ENCODE data around the gene PARVG.

Gene PARVG

GRCh38 chr22:44188986-44189630 is 8.4 kb downstream of the PARVG start:
- H2AK5ac ChIP-seq (ENCODE audit: low read length) = no peak overlapping the region
- no peaks in the 10 kb centered on the region for H3K79me2 ChIP-seq (ENCODE audit: control insufficient read depth, insufficient read depth, low read length, poor library complexity)
- H4K8ac ChIP-seq (ENCODE audit: low read depth, low read length) = no peak overlapping the region
- WGBS (ENCODE audit: extremely low coverage, insufficient coverage, insufficient read length) = no CpG with 5 or more reads among the region's 12 CpGs
- H3K36me3 ChIP-seq (ENCODE audit: control insufficient read depth in 1 of 2, insufficient read depth in 2 of 2, low read length in 2 of 2) = no peaks in the 10 kb centered on the region
- no peak overlapping the region for H3K18ac ChIP-seq (ENCODE audit: low read length)
- H2BK120ac ChIP-seq (ENCODE audit: insufficient read depth, low read length, poor library complexity) = no peak overlapping the region
- H3K4me1 ChIP-seq (ENCODE audit: control insufficient read depth in 1 of 2, insufficient read depth in 2 of 2, low read length in 2 of 2) = no peaks in the 10 kb centered on the region
- no peak overlapping the region for H3K9ac ChIP-seq (ENCODE audit: low read length)
- no peak overlapping the region for H2AFZ ChIP-seq (ENCODE audit: insufficient read depth, low read length, poor library complexity)
- H3K27me3 ChIP-seq (ENCODE audit: insufficient read depth, low read length) = no peaks in the 10 kb centered on the region
- H2BK12ac ChIP-seq (ENCODE audit: low read length) = no peak overlapping the region
- DNase-seq = no peak
- no peak overlapping the region for H4K91ac ChIP-seq (ENCODE audit: low read depth, low read length)
- no peak overlapping the region for H4K12ac ChIP-seq (ENCODE audit: low read depth, low read length)
- no peak overlapping the region for H2BK5ac ChIP-seq (ENCODE audit: low read depth, low read length, poor library complexity)
- H3K4ac ChIP-seq (ENCODE audit: low read depth, low read length) = no peak overlapping the region
- H3K9me3 ChIP-seq (ENCODE audit: insufficient read depth, low read depth, low read length) = peaks cover 16% of the 10 kb centered on the region
- no peak overlapping the region for H3K4me3 ChIP-seq (ENCODE audit: low read depth, low read length)
- no peak overlapping the region for H3K14ac ChIP-seq (ENCODE audit: low read length)
- H3K23ac ChIP-seq (ENCODE audit: low read length) = no peak overlapping the region
- H3K4me2 ChIP-seq (ENCODE audit: low read length) = no peak overlapping the region
- no peaks in the 10 kb centered on the region for H3K79me1 ChIP-seq (ENCODE audit: low read length)
- no peak overlapping the region for H3K27ac ChIP-seq (ENCODE audit: low read depth, low read length)

GRCh38 chr22:44190381-44190976 is 9.8 kb downstream of the PARVG start:
- Histone ChIP-seq H3K27ac (ENCODE audit: low read depth, low read length) (no peak overlapping the region), H3K27me3 (ENCODE audit: insufficient read depth, low read length) (no peaks in the 10 kb centered on the region), H3K18ac (ENCODE audit: low read length) (no peak overlapping the region), H4K8ac (ENCODE audit: low read depth, low read length) (no peak overlapping the region), H3K4me3 (ENCODE audit: low read depth, low read length) (no peak overlapping the region), H3K79me1 (ENCODE audit: low read length) (no peaks in the 10 kb centered on the region), H3K14ac (ENCODE audit: low read length) (no peak overlapping the region), H3K9ac (ENCODE audit: low read length) (no peak overlapping the region), H3K23ac (ENCODE audit: low read length) (no peak overlapping the region), H3K4me2 (ENCODE audit: low read length) (no peak overlapping the region), H2AK5ac (ENCODE audit: low read length) (no peak overlapping the region), H3K36me3 (ENCODE audit: control insufficient read depth in 1 of 2, insufficient read depth in 2 of 2, low read length in 2 of 2) (no peaks in the 10 kb centered on the region), H2BK5ac (ENCODE audit: low read depth, low read length, poor library complexity) (no peak overlapping the region), H4K91ac (ENCODE audit: low read depth, low read length) (no peak overlapping the region), H2BK12ac (ENCODE audit: low read length) (no peak overlapping the region), H3K79me2 (ENCODE audit: control insufficient read depth, insufficient read depth, low read length, poor library complexity) (no peaks in the 10 kb centered on the region), H2AFZ (ENCODE audit: insufficient read depth, low read length, poor library complexity) (no peak overlapping the region), H4K12ac (ENCODE audit: low read depth, low read length) (no peak overlapping the region), H3K9me3 (ENCODE audit: insufficient read depth, low read depth, low read length) (peaks cover 16% of the 10 kb centered on the region), H2BK120ac (ENCODE audit: insufficient read depth, low read length, poor library complexity) (no peak overlapping the region), H3K4ac (ENCODE audit: low read depth, low read length) (no peak overlapping the region), H3K4me1 (ENCODE audit: control insufficient read depth in 1 of 2, insufficient read depth in 2 of 2, low read length in 2 of 2) (no peaks in the 10 kb centered on the region)
- no CpG with 5 or more reads among the region's 12 CpGs for WGBS (ENCODE audit: extremely low coverage, insufficient coverage, insufficient read length)
- no peak for DNase-seq

DNA sequence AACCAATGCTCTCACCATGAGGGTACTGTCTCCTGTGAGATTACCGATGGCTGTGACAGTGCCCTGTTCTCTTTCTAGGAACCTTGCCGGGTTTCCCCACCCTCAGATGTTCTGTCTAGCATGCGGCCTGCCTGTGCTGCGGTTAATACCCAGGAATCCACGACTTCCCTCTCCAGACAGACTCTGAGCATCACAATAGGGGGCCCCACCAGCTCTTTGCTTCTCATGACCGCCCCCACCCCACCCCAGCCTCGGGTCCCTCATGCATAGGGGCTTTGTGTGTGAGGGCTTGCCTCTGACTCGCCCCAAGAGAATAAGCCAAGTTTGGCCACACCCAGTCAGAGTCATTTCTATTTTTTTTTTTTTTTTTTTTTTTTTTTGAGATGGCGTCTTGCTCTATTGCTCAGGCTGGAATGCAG is 10.3 kb downstream of the PARVG start:
- Histone ChIP-seq H3K79me1 (ENCODE audit: low read length) (no peaks in the 10 kb centered on the region), H3K14ac (ENCODE audit: low read length) (no peak overlapping the region), H3K9me3 (ENCODE audit: insufficient read depth, low read depth, low read length) (peaks cover 16% of the 10 kb centered on the region), H3K36me3 (ENCODE audit: control insufficient read depth in 1 of 2, insufficient read depth in 2 of 2, low read length in 2 of 2) (no peaks in the 10 kb centered on the region), H3K4me2 (ENCODE audit: low read length) (no peak overlapping the region), H2BK120ac (ENCODE audit: insufficient read depth, low read length, poor library complexity) (no peak overlapping the region), H3K27me3 (ENCODE audit: insufficient read depth, low read length) (no peaks in the 10 kb centered on the region), H3K27ac (ENCODE audit: low read depth, low read length) (no peak overlapping the region), H3K4ac (ENCODE audit: low read depth, low read length) (no peak overlapping the region), H4K12ac (ENCODE audit: low read depth, low read length) (no peak overlapping the region), H2AK5ac (ENCODE audit: low read length) (no peak overlapping the region), H2AFZ (ENCODE audit: insufficient read depth, low read length, poor library complexity) (no peak overlapping the region), H3K9ac (ENCODE audit: low read length) (no peak overlapping the region), H4K91ac (ENCODE audit: low read depth, low read length) (no peak overlapping the region), H2BK12ac (ENCODE audit: low read length) (no peak overlapping the region), H4K8ac (ENCODE audit: low read depth, low read length) (no peak overlapping the region), H2BK5ac (ENCODE audit: low read depth, low read length, poor library complexity) (no peak overlapping the region), H3K79me2 (ENCODE audit: control insufficient read depth, insufficient read depth, low read length, poor library complexity) (no peaks in the 10 kb centered on the region), H3K4me1 (ENCODE audit: control insufficient read depth in 1 of 2, insufficient read depth in 2 of 2, low read length in 2 of 2) (no peaks in the 10 kb centered on the region), H3K23ac (ENCODE audit: low read length) (no peak overlapping the region), H3K4me3 (ENCODE audit: low read depth, low read length) (no peak overlapping the region), H3K18ac (ENCODE audit: low read length) (no peak overlapping the region)
- DNase-seq = no peak
- no CpG with 5 or more reads among the region's 9 CpGs for WGBS (ENCODE audit: extremely low coverage, insufficient coverage, insufficient read length)

GRCh38 chr22:44192098-44192815 is 11.5 kb downstream of the PARVG start:
- no CpG with 5 or more reads among the region's 8 CpGs for WGBS (ENCODE audit: extremely low coverage, insufficient coverage, insufficient read length)

More at GRCh38 chr22:44192098-44192815, 11.5 kb downstream of the PARVG start:
- Histone ChIP-seq H2BK5ac (ENCODE audit: low read depth, low read length, poor library complexity) (no peak overlapping the region), H3K79me2 (ENCODE audit: control insufficient read depth, insufficient read depth, low read length, poor library complexity) (no peaks in the 10 kb centered on the region), H4K8ac (ENCODE audit: low read depth, low read length) (no peak overlapping the region), H4K91ac (ENCODE audit: low read depth, low read length) (no peak overlapping the region), H3K9me3 (ENCODE audit: insufficient read depth, low read depth, low read length) (peaks cover 11% of the 10 kb centered on the region), H3K4ac (ENCODE audit: low read depth, low read length) (no peak overlapping the region), H3K36me3 (ENCODE audit: control insufficient read depth in 1 of 2, insufficient read depth in 2 of 2, low read length in 2 of 2) (no peaks in the 10 kb centered on the region), H3K4me3 (ENCODE audit: low read depth, low read length) (no peak overlapping the region), H3K27ac (ENCODE audit: low read depth, low read length) (no peak overlapping the region), H3K14ac (ENCODE audit: low read length) (no peak overlapping the region), H2AFZ (ENCODE audit: insufficient read depth, low read length, poor library complexity) (no peak overlapping the region), H3K23ac (ENCODE audit: low read length) (no peak overlapping the region), H3K4me2 (ENCODE audit: low read length) (no peak overlapping the region), H3K79me1 (ENCODE audit: low read length) (no peaks in the 10 kb centered on the region), H2BK120ac (ENCODE audit: insufficient read depth, low read length, poor library complexity) (no peak overlapping the region), H3K9ac (ENCODE audit: low read length) (no peak overlapping the region), H3K4me1 (ENCODE audit: control insufficient read depth in 1 of 2, insufficient read depth in 2 of 2, low read length in 2 of 2) (no peaks in the 10 kb centered on the region), H4K12ac (ENCODE audit: low read depth, low read length) (no peak overlapping the region), H2AK5ac (ENCODE audit: low read length) (no peak overlapping the region), H2BK12ac (ENCODE audit: low read length) (no peak overlapping the region), H3K27me3 (ENCODE audit: insufficient read depth, low read length) (no peaks in the 10 kb centered on the region), H3K18ac (ENCODE audit: low read length) (no peak overlapping the region)
- peak in 1 of 2 donors; percentile 4 for DNase-seq

Measured in trophoblast cell (in vitro differentiated cells and primary cell).